Caco-2 (cell line): Measurements from ENCODE around the gene NEU2. TPM values are rescaled to one million over a fixed set of nuclear protein-coding genes. Genes with fewer than 3 reads are reported as not detected.

Experiments used
- BruUV-seq: library from RNA; stranded (reverse); fragments of 400-500 nt; replicated peaks from 2 replicates; lab custom pipeline; 2021; lab: Mats Ljungman, UMichigan
- CTCF ChIA-PET: fragments of 300-600 bp; sonication (Branson Sonifier 250); formaldehyde crosslinking; loops from one replicate; lab custom pipeline; 2022; ENCODE audit warnings: antibody characterized with exemption; lab: Charles Lee
- POLR2A ChIA-PET: fragments of 300-600 bp; sonication (Branson Sonifier 250); formaldehyde crosslinking; loops from one replicate; lab custom pipeline; 2022; ENCODE audit warnings: antibody characterized with exemption; lab: Charles Lee
- DNase-seq, 2 experiments: peaks; one replicate each; pipeline versions ENCODE4 v3.0.0 to v3.0.0-alpha.2; 2020 to 2022
- H3K27me3 ChIP-seq: replicated peaks from 2 replicates; pipeline ENCODE4 v1.6.0; 2011; ENCODE audit warnings: low read length; ENCODE audit not compliant: control insufficient read depth, insufficient read depth
- H3K36me3 ChIP-seq: 2 replicates; pipeline ENCODE4 v1.5.1; 2011; ENCODE audit warnings: low read length; ENCODE audit not compliant: control insufficient read depth, insufficient read depth
- H3K4me1 ChIP-seq: fragments of 250-450 bp; sonication (Bioruptor Pico); 2 replicates; pipeline ENCODE4 v1.5.1; 2020; ENCODE audit warnings: mild to moderate bottlenecking
- H3K4me3 ChIP-seq: 2 replicates; pipeline ENCODE4 v1.5.1; 2011; ENCODE audit warnings: low read depth, mild to moderate bottlenecking, control low read depth, low read length
- H3K9me3 ChIP-seq: fragments of 250-450 bp; sonication (Bioruptor Pico); 2 replicates; pipeline ENCODE4 v1.5.1; 2020; ENCODE audit warnings: mild to moderate bottlenecking, moderate library complexity
- H3K27ac Mint-ChIP-seq: one replicate; pipeline ENCODE4 v1.8.0; 2022; ENCODE audit warnings: mixed read lengths; ENCODE audit not compliant: unreplicated experiment
- H3K27me3 Mint-ChIP-seq: one replicate; pipeline ENCODE4 v1.8.0; 2022; ENCODE audit warnings: mixed read lengths; ENCODE audit not compliant: insufficient read depth, unreplicated experiment
- H3K36me3 Mint-ChIP-seq: one replicate; pipeline ENCODE4 v1.8.0; 2022; ENCODE audit warnings: mild to moderate bottlenecking, mixed read lengths; ENCODE audit not compliant: insufficient read depth, unreplicated experiment
- H3K4me1 Mint-ChIP-seq: one replicate; pipeline ENCODE4 v1.8.0; 2022; ENCODE audit warnings: low read depth, mixed read lengths; ENCODE audit not compliant: unreplicated experiment
- H3K4me3 Mint-ChIP-seq: one replicate; pipeline ENCODE4 v1.8.0; 2022; ENCODE audit warnings: mild to moderate bottlenecking, moderate library complexity, mixed read lengths; ENCODE audit not compliant: unreplicated experiment
- H3K9me3 Mint-ChIP-seq: one replicate; pipeline ENCODE4 v1.8.0; 2022; ENCODE audit warnings: mixed read lengths; ENCODE audit not compliant: unreplicated experiment
- intact Hi-C: fragments of 100-400 bp; cut with micrococcal nuclease; formaldehyde crosslinking; loops from one replicate; pipeline ENCODE4 v1.10.0; 2022; ENCODE audit not compliant: unreplicated experiment
- total RNA-seq: library from RNA; stranded (reverse); gene quantifications from 2 replicates; pipeline ENCODE4 v1.2.3, GENCODE V29; 2022
- TF ChIP-seq, protein P1 (sequence below), 2 experiments: fragments of 200-600 bp in 1 of 2; IDR thresholded peaks; 1 replicate in 1 of 2; 2 replicates in 1 of 2; pipeline versions ENCODE4 v1.5.1 to v1.8.0; 2011 to 2022; ENCODE audit warnings: antibody characterized with exemption in 1 of 2, control low read depth in 1 of 2, inconsistent platforms in 1 of 2, low read depth in 1 of 2, low read length in 1 of 2, mild to moderate bottlenecking in 1 of 2, moderate library complexity in 1 of 2; ENCODE audit not compliant: insufficient read depth in 1 of 2, severe bottlenecking in 1 of 2, unreplicated experiment in 1 of 2

NEU2 gene
- total RNA-seq, 1 experiment from 2014 or later: not detected

DNA sequence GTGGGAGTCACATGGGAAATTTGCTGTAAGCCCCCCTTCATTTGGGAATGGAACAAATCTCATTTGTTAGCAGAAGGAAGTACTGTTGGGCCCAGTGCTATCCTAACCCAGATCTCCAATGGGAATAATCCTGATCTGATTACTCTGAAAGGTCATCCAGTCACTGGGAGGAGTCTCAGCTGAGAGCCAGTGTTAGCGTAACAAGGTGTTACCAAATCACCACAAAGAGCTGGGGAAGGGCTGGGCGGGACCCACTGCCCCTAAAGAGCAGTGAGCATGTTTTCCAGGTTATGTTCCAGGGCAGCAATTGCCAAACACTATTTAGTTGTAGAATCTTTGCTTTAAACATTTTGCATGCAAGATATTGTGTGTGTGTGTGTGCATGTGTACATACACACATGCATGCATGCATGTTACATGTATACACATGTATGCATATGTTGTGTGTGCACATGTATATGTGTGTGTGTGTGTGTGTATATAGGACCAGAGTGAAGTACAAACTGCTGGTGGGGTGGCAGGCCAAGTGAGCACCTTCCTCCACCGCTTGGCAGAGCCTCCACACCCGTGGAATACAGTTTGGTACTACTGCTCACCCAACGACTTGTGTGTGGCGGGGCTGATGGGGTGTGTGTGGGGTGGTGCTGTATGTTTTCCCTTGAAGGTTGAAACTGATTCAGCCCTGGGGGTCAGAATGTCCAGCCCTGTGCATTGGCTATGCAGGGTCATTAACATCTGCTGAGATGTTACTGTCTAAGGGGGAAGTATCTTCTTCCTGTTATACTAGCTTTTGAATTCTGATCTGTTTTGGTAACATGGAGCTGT, 42.9 kb downstream of the NEU2 start:
- no peak for DNase-seq
- Histone ChIP-seq H3K4me1 (no peaks in the 10 kb centered on the region), H3K9me3 (no peaks in the 10 kb centered on the region), H3K27me3 (no peaks in the 10 kb centered on the region), H3K36me3 (no peaks in the 10 kb centered on the region), H3K4me3 (no peak overlapping the region)
- H3K36me3 Mint-ChIP-seq: no peaks in the 10 kb centered on the region
- H3K27me3 Mint-ChIP-seq: no peaks in the 10 kb centered on the region
- peaks cover 9% of the 10 kb centered on the region for H3K9me3 Mint-ChIP-seq
- H3K4me1 Mint-ChIP-seq: no peaks in the 10 kb centered on the region
- ChIA-PET CTCF (no interaction called here), POLR2A (no interaction called here)
- H3K4me3 Mint-ChIP-seq: no peak overlapping the region
- intact Hi-C loops: no loop called here
- no TSS peak for BruUV-seq
- TF ChIP-seq, protein P1, sequence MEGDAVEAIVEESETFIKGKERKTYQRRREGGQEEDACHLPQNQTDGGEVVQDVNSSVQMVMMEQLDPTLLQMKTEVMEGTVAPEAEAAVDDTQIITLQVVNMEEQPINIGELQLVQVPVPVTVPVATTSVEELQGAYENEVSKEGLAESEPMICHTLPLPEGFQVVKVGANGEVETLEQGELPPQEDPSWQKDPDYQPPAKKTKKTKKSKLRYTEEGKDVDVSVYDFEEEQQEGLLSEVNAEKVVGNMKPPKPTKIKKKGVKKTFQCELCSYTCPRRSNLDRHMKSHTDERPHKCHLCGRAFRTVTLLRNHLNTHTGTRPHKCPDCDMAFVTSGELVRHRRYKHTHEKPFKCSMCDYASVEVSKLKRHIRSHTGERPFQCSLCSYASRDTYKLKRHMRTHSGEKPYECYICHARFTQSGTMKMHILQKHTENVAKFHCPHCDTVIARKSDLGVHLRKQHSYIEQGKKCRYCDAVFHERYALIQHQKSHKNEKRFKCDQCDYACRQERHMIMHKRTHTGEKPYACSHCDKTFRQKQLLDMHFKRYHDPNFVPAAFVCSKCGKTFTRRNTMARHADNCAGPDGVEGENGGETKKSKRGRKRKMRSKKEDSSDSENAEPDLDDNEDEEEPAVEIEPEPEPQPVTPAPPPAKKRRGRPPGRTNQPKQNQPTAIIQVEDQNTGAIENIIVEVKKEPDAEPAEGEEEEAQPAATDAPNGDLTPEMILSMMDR (IDR thresholded peaks at IDR 0.05; ENCODE audit: insufficient read depth in 1 of 2, low read depth in 1 of 2, low read length in 1 of 2, severe bottlenecking in 1 of 2, unreplicated experiment in 1 of 2): no peak
- no peak overlapping the region for H3K27ac Mint-ChIP-seq

DNA sequence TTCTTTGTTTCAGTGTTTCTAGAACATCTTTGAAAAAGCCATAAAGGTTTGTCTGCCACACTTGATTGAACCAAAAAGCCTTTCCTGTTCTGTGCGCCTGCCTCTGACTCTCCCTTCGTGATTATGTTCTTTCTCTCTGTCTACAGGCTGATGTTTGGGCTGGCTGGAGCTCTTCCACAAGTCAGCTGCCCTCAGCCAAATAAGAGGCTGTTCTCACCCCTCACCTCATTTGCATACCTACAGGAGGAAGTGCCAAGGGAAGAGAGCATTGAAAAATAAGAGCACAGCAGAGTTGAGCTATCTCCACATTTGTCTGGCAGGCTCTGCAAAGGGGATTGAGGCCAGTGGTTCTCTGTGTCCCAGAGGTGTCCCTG, 43.5 kb downstream of the NEU2 start:
- H3K4me3 ChIP-seq: no peak overlapping the region
- no peaks in the 10 kb centered on the region for H3K9me3 ChIP-seq
- H3K4me3 Mint-ChIP-seq: no peak overlapping the region
- H3K9me3 Mint-ChIP-seq: peaks cover 9% of the 10 kb centered on the region
- no peaks in the 10 kb centered on the region for H3K36me3 ChIP-seq
- TF ChIP-seq, protein P1 (IDR thresholded peaks at IDR 0.05; ENCODE audit: insufficient read depth in 1 of 2, low read depth in 1 of 2, low read length in 1 of 2, severe bottlenecking in 1 of 2, unreplicated experiment in 1 of 2): no peak
- intact Hi-C loops: no loop called here
- POLR2A ChIA-PET: no interaction called here
- H3K27ac Mint-ChIP-seq: no peak overlapping the region
- no TSS peak for BruUV-seq
- no peaks in the 10 kb centered on the region for H3K4me1 ChIP-seq
- CTCF ChIA-PET: no interaction called here
- H3K36me3 Mint-ChIP-seq: no peaks in the 10 kb centered on the region
- no peaks in the 10 kb centered on the region for H3K27me3 ChIP-seq
- no peak for DNase-seq
- no peaks in the 10 kb centered on the region for H3K4me1 Mint-ChIP-seq
- no peaks in the 10 kb centered on the region for H3K27me3 Mint-ChIP-seq

DNA sequence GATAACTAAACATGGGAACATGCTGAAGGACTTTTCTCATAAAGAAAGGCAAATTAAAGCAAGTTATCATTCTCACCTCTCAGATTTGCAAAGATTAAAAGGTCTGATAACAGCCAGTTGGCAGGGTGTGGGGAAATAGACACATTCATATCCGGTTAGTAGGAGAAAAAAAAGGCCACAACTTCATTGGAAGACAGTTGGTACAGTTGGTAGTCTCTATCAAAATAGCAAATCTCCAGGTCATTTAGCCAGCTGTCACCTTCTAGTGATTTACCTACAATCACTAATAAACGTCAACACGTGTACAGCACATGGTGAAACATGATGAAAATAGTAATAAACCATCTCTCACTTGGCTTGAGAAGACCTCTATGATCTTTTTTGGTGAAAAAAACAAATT, 44.3 kb downstream of the NEU2 start:
- Histone ChIP-seq H3K4me3 (no peak overlapping the region), H3K36me3 (no peaks in the 10 kb centered on the region), H3K4me1 (no peaks in the 10 kb centered on the region), H3K27me3 (no peaks in the 10 kb centered on the region), H3K9me3 (no peaks in the 10 kb centered on the region)
- TF ChIP-seq, protein P1 (IDR thresholded peaks at IDR 0.05; ENCODE audit: insufficient read depth in 1 of 2, low read depth in 1 of 2, low read length in 1 of 2, severe bottlenecking in 1 of 2, unreplicated experiment in 1 of 2): no peak
- H3K27ac Mint-ChIP-seq: no peak overlapping the region
- intact Hi-C loops: no loop called here
- ChIA-PET POLR2A (no interaction called here), CTCF (no interaction called here)
- H3K9me3 Mint-ChIP-seq: peaks cover 4% of the 10 kb centered on the region
- BruUV-seq: no TSS peak
- H3K27me3 Mint-ChIP-seq: no peaks in the 10 kb centered on the region
- H3K4me3 Mint-ChIP-seq: no peak overlapping the region
- no peak for DNase-seq
- no peaks in the 10 kb centered on the region for H3K4me1 Mint-ChIP-seq
- no peaks in the 10 kb centered on the region for H3K36me3 Mint-ChIP-seq
